ENCODE measurements around the gene NECAB2.
A peak's percentile ranks its signal among the peaks of the same experiment; 100 is the strongest.

Gene NECAB2

DNA sequence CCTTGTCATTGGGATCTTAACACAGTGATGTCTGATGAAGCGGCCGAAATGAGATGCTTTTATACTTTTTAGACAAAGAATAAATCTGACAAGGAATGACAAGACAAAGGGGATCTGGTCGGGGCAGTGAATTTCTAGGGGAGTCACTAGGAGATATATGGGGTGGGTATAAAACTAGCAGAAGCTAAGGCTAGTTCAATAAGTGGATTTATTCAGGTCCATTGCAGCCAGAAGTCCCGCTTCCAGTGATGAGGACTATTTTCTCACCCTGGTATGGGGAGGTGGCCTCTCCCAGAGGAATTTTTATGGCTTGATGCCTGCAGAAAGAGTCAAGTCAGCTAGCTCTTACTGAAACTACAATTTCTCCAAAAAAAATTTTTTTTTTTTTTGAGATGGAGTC lies 50.7 kb downstream of the NECAB2 start:
- peaks cover 62% of the 10 kb centered on the region for H3K9me3 ChIP-seq
- H4K20me1 ChIP-seq, result no peaks in the 10 kb centered on the region
- no peak overlapping the region for H3K4me3 ChIP-seq
- no peaks in the 10 kb centered on the region for H3K36me3 ChIP-seq
- no peaks in the 10 kb centered on the region for H3K27me3 ChIP-seq
- no peak overlapping the region for H3K27ac ChIP-seq
- H3K4me1 ChIP-seq, result peaks cover 16% of the 10 kb centered on the region
- no peak overlapping the region for H3K9ac ChIP-seq
- no peak for TF ChIP-seq Cebpa-rat (IDR thresholded peaks at IDR 0.05)
- H3K4me2 ChIP-seq, result no peak overlapping the region

DNA sequence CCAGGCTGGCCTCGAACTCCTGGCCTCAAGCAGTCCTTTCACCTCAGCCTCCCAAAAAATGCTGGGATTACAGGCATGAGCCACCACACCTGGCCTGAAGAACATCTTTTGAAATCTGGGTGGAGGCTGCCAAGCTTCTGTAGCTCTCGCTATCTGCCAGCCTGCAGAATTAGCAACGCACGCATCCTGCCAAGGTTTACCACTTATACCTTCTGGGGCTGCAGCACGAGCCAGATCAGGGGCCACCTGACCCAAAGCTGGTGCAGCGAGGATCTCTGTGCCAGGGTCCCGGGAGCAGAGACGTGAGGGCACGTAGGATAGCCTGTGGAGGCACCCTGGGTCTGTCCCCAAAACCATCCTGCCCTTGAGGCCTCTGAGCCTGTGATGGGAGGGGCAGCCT lies 52.3 kb downstream of the NECAB2 start:
- Histone ChIP-seq H3K4me3 (no peak overlapping the region), H3K9ac (no peak overlapping the region), H4K20me1 (no peaks in the 10 kb centered on the region), H3K27me3 (no peaks in the 10 kb centered on the region), H3K36me3 (no peaks in the 10 kb centered on the region), H3K4me1 (peaks cover 7% of the 10 kb centered on the region), H3K4me2 (no peak overlapping the region), H3K27ac (no peak overlapping the region), H3K9me3 (peaks cover 60% of the 10 kb centered on the region)
- TF ChIP-seq Cebpa-rat (IDR thresholded peaks at IDR 0.05), result no peak

GRCh38 chr16:84021488-84021887 lies 53.4 kb downstream of the NECAB2 start:
- peaks cover 17% of the 10 kb centered on the region for H3K4me1 ChIP-seq
- H3K27me3 ChIP-seq, result no peaks in the 10 kb centered on the region
- no peak overlapping the region for H3K27ac ChIP-seq
- peaks cover 49% of the 10 kb centered on the region for H3K9me3 ChIP-seq
- H3K36me3 ChIP-seq, result no peaks in the 10 kb centered on the region
- H3K4me2 ChIP-seq, result no peak overlapping the region
- H3K4me3 ChIP-seq, result no peak overlapping the region
- H4K20me1 ChIP-seq, result no peaks in the 10 kb centered on the region
- H3K9ac ChIP-seq, result no peak overlapping the region
- no peak for TF ChIP-seq Cebpa-rat (IDR thresholded peaks at IDR 0.05)

- Histone ChIP-seq H3K4me3 (no peak overlapping the region), H3K27ac (no peak overlapping the region), H3K4me2 (no peak overlapping the region), H3K36me3 (no peaks in the 10 kb centered on the region), H4K20me1 (no peaks in the 10 kb centered on the region), H3K9me3 (peaks cover 44% of the 10 kb centered on the region), H3K4me1 (peaks cover 26% of the 10 kb centered on the region), H3K9ac (no peak overlapping the region), H3K27me3 (no peaks in the 10 kb centered on the region)
- no peak for TF ChIP-seq Cebpa-rat (IDR thresholded peaks at IDR 0.05)
These were observed 54.6 kb downstream of the NECAB2 start for GRCh38 chr16:84022644-84023043.

DNA sequence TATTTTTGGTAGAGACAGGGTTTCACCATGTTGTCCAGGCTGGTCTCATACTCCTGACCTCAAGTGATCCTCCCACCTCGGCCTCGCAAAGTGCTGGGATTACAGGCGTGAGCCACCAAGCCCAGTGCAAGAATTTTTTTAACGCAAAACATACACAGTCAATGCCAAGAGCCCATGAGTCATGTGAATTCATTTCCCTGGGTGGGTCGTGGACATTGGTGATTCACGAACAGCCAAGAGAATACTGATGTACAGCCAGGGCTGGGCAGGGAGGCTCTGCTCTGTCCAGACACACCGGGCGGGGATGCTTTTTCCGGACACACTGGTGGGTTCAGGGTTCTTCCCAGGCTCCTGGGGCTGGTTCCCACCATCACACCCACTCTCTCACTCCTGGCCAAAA lies 56.8 kb downstream of the NECAB2 start:
- peaks cover 48% of the 10 kb centered on the region for H3K4me1 ChIP-seq
- peaks cover 29% of the 10 kb centered on the region for H3K9me3 ChIP-seq
- H3K36me3 ChIP-seq, result no peaks in the 10 kb centered on the region
- H3K9ac ChIP-seq, result no peak overlapping the region
- H3K27me3 ChIP-seq, result no peaks in the 10 kb centered on the region
- no peak overlapping the region for H3K4me2 ChIP-seq
- TF ChIP-seq Cebpa-rat (IDR thresholded peaks at IDR 0.05), result no peak
- H3K27ac ChIP-seq, result no peak overlapping the region
- H4K20me1 ChIP-seq, result peaks cover 12% of the 10 kb centered on the region
- no peak overlapping the region for H3K4me3 ChIP-seq

- H3K4me1 ChIP-seq, result peaks cover 54% of the 10 kb centered on the region
- TF ChIP-seq Cebpa-rat (IDR thresholded peaks at IDR 0.05), result no peak
- no peaks in the 10 kb centered on the region for H3K36me3 ChIP-seq
- H4K20me1 ChIP-seq, result peaks cover 13% of the 10 kb centered on the region
- no peak overlapping the region for H3K4me2 ChIP-seq
- no peak overlapping the region for H3K4me3 ChIP-seq
- H3K9me3 ChIP-seq, result peaks cover 29% of the 10 kb centered on the region
- H3K27ac ChIP-seq, result no peak overlapping the region
- H3K9ac ChIP-seq, result no peak overlapping the region
- H3K27me3 ChIP-seq, result peaks cover 5% of the 10 kb centered on the region; the same call in 1 of the 2 replicates
These were observed 58.6 kb downstream of the NECAB2 start for GRCh38 chr16:84026606-84027005.

DNA sequence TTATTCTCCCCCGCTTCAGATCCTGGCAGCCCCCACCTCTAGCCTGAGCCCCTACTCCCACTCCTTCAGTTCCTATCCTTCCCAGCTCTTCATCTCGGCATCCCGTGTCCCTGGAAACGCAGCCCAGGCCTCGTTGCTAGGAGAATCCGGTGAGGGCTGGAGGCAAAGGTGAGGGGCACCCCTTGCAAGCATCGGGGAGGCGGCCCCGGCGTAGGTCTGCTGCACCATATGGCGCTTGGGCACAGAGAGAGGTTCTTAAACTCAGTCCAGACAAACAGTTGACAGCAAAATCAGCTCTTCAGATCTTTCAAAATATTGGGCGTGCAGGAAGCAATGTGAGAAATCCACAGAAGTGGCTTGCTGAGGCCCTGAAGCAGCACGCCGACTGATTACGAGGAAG lies 59.6 kb downstream of the NECAB2 start:
- Histone ChIP-seq H3K27me3 (peaks cover 5% of the 10 kb centered on the region; the same call in 1 of the 2 replicates), H3K4me3 (no peak overlapping the region), H3K27ac (no peak overlapping the region), H3K4me1 (peaks cover 54% of the 10 kb centered on the region), H3K36me3 (no peaks in the 10 kb centered on the region), H3K9me3 (peaks cover 27% of the 10 kb centered on the region), H3K4me2 (peak overlapping the region; percentile 98), H4K20me1 (peaks cover 13% of the 10 kb centered on the region), H3K9ac (no peak overlapping the region)
- TF ChIP-seq Cebpa-rat (IDR thresholded peaks at IDR 0.05), result no peak

DNA sequence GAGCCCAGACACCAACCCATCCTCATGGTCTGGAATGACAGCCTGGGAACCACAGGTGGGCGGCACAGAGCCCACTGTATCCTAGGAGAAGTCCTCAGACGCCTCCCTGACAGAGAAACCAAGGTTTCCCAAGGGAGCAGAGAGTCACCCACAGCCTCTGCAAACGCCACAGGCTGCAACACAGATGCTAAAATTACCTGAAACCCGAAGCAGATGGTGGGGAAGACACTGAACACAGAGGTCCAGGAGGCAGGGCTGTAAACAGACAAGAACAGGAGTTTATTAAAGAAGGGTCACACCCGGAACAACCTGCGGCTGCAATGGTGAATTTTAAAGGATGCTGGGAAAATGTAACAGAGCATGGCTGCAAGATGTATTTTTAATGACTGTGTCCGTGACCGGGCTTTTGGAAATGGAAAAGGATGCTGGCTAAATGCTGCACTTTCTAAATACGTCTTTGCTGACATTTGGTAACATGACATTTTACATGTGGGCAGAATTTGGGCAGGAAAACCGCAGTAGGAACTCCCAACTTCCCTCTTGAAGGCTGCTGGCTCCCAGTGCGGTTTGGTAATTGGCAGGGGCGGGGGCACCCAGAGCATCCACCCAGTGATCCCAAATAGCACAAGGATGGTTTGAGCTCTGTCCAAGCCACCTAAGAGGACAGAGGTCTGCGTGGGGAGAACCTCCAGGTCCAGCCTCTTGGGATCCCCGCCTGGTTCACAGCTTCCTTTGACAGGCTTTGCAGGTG lies 61.4 kb downstream of the NECAB2 start:
- H3K36me3 ChIP-seq, result no peaks in the 10 kb centered on the region
- no peak for TF ChIP-seq Cebpa-rat (IDR thresholded peaks at IDR 0.05)
- H3K9ac ChIP-seq, result no peak overlapping the region
- H3K27ac ChIP-seq, result peak overlapping the region; percentile 34; the same call in 1 of the 2 replicates
- H3K4me1 ChIP-seq, result peaks cover 46% of the 10 kb centered on the region
- peaks cover 5% of the 10 kb centered on the region; the same call in 1 of the 2 replicates for H3K27me3 ChIP-seq
- H3K4me2 ChIP-seq, result peak overlapping the region; percentile 98
- H4K20me1 ChIP-seq, result peaks cover 13% of the 10 kb centered on the region
- peaks cover 30% of the 10 kb centered on the region for H3K9me3 ChIP-seq
- peak overlapping the region; percentile 50 for H3K4me3 ChIP-seq

- Histone ChIP-seq H3K36me3 (no peaks in the 10 kb centered on the region), H3K9me3 (peaks cover 51% of the 10 kb centered on the region), H4K20me1 (peaks cover 13% of the 10 kb centered on the region), H3K27me3 (peaks cover 5% of the 10 kb centered on the region; the same call in 1 of the 2 replicates), H3K27ac (no peak overlapping the region), H3K4me3 (no peak overlapping the region), H3K4me1 (peaks cover 36% of the 10 kb centered on the region), H3K9ac (no peak overlapping the region), H3K4me2 (no peak overlapping the region)
- no peak for TF ChIP-seq Cebpa-rat (IDR thresholded peaks at IDR 0.05)
These were observed 63.5 kb downstream of the NECAB2 start for GRCh38 chr16:84031556-84031955.

- peaks cover 52% of the 10 kb centered on the region for H3K9me3 ChIP-seq
- peaks cover 13% of the 10 kb centered on the region for H4K20me1 ChIP-seq
- no peak overlapping the region for H3K4me3 ChIP-seq
- H3K27me3 ChIP-seq, result peaks cover 5% of the 10 kb centered on the region; the same call in 1 of the 2 replicates
- no peaks in the 10 kb centered on the region for H3K36me3 ChIP-seq
- H3K4me2 ChIP-seq, result no peak overlapping the region
- TF ChIP-seq Cebpa-rat (IDR thresholded peaks at IDR 0.05), result no peak
- H3K27ac ChIP-seq, result no peak overlapping the region
- H3K9ac ChIP-seq, result no peak overlapping the region
- peaks cover 28% of the 10 kb centered on the region for H3K4me1 ChIP-seq
These were observed 64.6 kb downstream of the NECAB2 start for GRCh38 chr16:84032458-84033178.

All from BLaER1 (cell line).